K562 (cell line): Measurements from ENCODE around the gene PCDH9. TPM values are rescaled to one million over a fixed set of nuclear protein-coding genes. Genes with fewer than 3 reads are reported as not detected.

Experiments
- EP400 ChIP-seq: fragments of 450-650 bp; IDR thresholded peaks from 2 replicates; pipeline ENCODE4 v1.6.1; 2017; ENCODE audit warnings: antibody characterized with exemption, mild to moderate bottlenecking, moderate library complexity
- NUFIP1 ChIP-seq: fragments of 450-650 bp; IDR thresholded peaks from 2 replicates; pipeline ENCODE4 v1.6.1; 2018; ENCODE audit not compliant: partially characterized antibody
- SRSF1 ChIP-seq: fragments of 200-400 bp; formaldehyde crosslinking; IDR thresholded peaks from 2 replicates; pipeline ENCODE4 v1.6.1; 2017; ENCODE audit warnings: mild to moderate bottlenecking, low read depth, low read length, moderate library complexity
- ZHX1 ChIP-seq: fragments of 150-350 bp; conservative IDR thresholded peaks from 2 replicates; pipeline ENCODE4 v1.6.1; 2014; ENCODE audit warnings: low read length
- ZNF609 ChIP-seq: sonication (generic); formaldehyde crosslinking; IDR thresholded peaks from 2 replicates; pipeline ENCODE4 v1.8.1; 2023; ENCODE audit warnings: missing genetic modification reagents, mild to moderate bottlenecking, borderline replicate concordance
- polyA plus RNA-seq, 8 experiments: library from polyadenylated mRNA; depleted of rRNA in 4 of 8; stranded (reverse) in 5 of 8; unstranded in 3 of 8; fragments of >200 nt; fragmentation: Nextera tagmentation in 2 of 8; fragmentation: Illumina TruSeq in 1 of 8; extraction: Ambion mirVana in 2 of 8; extraction: Trizol in 1 of 8; gene quantifications; 2 replicates each; pipeline versions ENCODE4 v1.2.1 to v1.2.3, GENCODE V29; 2011 to 2014; ENCODE audit warnings: inconsistent platforms in 1 of 8, missing spikeins in 1 of 8
- total RNA-seq, 7 experiments: library from RNA; depleted of rRNA in 6 of 7; stranded (reverse); fragments of >200 nt in 6 of 7; fragmentation: Illumina TruSeq in 2 of 7; extraction: Trizol in 2 of 7; gene quantifications; 2 replicates each; pipeline versions ENCODE4 v1.2.1 to v1.2.3, GENCODE V29; 2011 to 2021; ENCODE audit warnings: low replicate concordance in 1 of 7

PCDH9 gene
- total and polyA plus RNA-seq, 9 of the 15 experiments (the other 6 are each of a cell fraction or from before 2014, with no cell fraction given), result 1.1 to 6.7 (median 4.9) TPM

DNA sequence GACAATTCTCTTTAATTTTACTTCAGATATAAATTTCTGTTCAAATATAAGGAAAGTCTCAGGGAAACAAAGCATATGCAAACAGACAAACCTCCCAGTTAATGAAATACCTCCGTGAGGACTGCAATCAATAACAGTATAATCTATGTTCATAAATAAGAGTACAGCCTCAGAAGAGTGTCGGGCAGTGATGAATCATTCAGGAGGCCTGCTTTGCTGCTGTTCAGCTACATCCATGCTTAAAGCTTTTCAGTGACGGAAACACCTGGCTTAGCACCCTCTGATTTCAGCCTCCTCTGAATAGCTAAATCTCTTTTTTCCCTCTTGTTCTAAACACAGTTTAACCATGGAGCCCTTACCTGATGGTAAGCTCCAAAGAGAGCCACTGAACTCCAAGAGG lies 69.0 kb downstream of the PCDH9 start (continued):
- TF ChIP-seq ZNF609 (no peak), NUFIP1 (no peak), EP400 (no peak), SRSF1 (no peak), ZHX1 (no peak)
